ENCODE data around the gene WDR37. TPM values are rescaled to one million over a fixed set of nuclear protein-coding genes. Genes with fewer than 3 reads are reported as not detected.
A peak's percentile ranks its signal among the peaks of the same experiment; 100 is the strongest.

WDR37 gene
- polyA plus RNA-seq, 1 experiment, result 16.0 TPM

DNA sequence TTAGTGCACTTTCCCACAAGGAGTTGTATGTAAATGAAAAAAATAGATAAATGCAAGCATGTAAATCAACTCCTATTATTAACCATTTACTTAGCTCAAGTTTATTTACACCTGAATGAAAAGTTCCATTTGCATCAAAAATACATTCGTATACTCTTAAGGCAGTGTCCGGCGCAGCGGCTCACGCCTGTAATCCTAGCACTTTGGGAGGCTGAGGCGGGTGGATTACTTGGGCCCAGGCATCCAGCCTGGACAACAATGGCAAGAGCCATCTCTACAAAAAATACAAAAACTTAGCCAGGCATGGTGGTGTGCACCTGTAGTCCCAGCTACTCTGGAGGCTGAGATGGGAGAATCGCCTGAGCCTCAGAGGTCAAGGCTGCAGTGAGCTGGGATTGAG, 26.3 kb upstream of the WDR37 start:
- Histone ChIP-seq H3K4me3 (ENCODE audit: low read depth, low read length) (no peak overlapping the region), H3K27me3 (ENCODE audit: control insufficient read depth, insufficient read depth, low read length) (no peaks in the 10 kb centered on the region), H3K27ac (ENCODE audit: low read depth, low read length) (no peak overlapping the region), H3K9me3 (ENCODE audit: control insufficient read depth, insufficient read depth, low read length) (no peaks in the 10 kb centered on the region)
- TF ChIP-seq, protein P1, sequence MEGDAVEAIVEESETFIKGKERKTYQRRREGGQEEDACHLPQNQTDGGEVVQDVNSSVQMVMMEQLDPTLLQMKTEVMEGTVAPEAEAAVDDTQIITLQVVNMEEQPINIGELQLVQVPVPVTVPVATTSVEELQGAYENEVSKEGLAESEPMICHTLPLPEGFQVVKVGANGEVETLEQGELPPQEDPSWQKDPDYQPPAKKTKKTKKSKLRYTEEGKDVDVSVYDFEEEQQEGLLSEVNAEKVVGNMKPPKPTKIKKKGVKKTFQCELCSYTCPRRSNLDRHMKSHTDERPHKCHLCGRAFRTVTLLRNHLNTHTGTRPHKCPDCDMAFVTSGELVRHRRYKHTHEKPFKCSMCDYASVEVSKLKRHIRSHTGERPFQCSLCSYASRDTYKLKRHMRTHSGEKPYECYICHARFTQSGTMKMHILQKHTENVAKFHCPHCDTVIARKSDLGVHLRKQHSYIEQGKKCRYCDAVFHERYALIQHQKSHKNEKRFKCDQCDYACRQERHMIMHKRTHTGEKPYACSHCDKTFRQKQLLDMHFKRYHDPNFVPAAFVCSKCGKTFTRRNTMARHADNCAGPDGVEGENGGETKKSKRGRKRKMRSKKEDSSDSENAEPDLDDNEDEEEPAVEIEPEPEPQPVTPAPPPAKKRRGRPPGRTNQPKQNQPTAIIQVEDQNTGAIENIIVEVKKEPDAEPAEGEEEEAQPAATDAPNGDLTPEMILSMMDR (IDR thresholded peaks at IDR 0.05; ENCODE audit: low read depth, low read length), result no peak
- DNase-seq (ENCODE audit: low read depth, low spot score), result no peak
- ChIA-PET POLR2A (no interaction called here), CTCF (no interaction called here)

DNA sequence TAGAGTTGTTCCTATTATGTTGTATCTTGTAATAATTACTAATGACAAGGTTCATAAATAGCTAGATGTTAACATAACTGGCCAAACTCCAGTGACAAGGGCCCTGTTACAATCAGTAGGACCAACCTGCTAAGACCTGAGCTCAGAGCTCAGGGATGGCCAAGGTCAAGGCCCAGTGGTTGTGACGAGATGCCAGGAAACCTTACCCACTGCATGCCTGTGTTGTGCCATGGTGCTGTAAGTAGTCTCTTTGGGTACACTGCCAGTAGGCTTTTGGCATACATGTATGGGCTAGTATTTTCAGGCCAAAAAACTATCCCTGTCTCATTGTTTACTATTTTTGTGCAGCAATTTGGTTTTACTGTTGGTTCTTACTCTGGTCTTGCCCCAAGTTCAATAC, 22.6 kb upstream of the WDR37 start:
- no peaks in the 10 kb centered on the region for H3K9me3 ChIP-seq (ENCODE audit: control insufficient read depth, insufficient read depth, low read length)
- no peak overlapping the region for H3K4me3 ChIP-seq (ENCODE audit: low read depth, low read length)
- TF ChIP-seq, protein P1 (IDR thresholded peaks at IDR 0.05; ENCODE audit: low read depth, low read length), result no peak
- POLR2A ChIA-PET, result no interaction called here
- no peak overlapping the region for H3K27ac ChIP-seq (ENCODE audit: low read depth, low read length)
- CTCF ChIA-PET, result no interaction called here
- no peaks in the 10 kb centered on the region for H3K27me3 ChIP-seq (ENCODE audit: control insufficient read depth, insufficient read depth, low read length)
- DNase-seq (ENCODE audit: low read depth, low spot score), result no peak

DNA sequence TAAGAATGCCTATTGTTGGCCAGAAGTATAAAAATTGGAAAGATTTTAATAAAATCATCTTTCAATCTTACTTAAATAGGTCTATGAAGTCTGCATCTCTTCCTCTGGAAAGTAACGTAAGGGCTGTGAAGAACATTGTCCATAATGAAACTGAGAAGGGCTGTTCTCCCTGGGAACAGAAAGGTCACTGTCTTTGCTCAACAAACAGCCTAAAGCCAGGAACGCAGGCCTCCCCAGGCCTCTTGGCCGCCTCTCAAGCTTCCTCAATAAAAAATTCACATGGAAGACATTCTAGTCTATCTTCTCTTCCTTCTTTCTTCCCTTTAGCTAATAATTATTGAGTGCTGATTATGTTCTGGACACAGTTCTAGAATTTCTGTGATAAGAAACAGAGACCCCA, 21.4 kb upstream of the WDR37 start:
- no peak for DNase-seq (ENCODE audit: low read depth, low spot score)
- Histone ChIP-seq H3K27me3 (ENCODE audit: control insufficient read depth, insufficient read depth, low read length) (no peaks in the 10 kb centered on the region), H3K27ac (ENCODE audit: low read depth, low read length) (no peak overlapping the region), H3K4me3 (ENCODE audit: low read depth, low read length) (no peak overlapping the region), H3K9me3 (ENCODE audit: control insufficient read depth, insufficient read depth, low read length) (no peaks in the 10 kb centered on the region)
- ChIA-PET POLR2A (interaction anchor here (2.8 kb wide), 1 partner anchor 14 kb away, joined by 10 read pairs; the partner anchor contains the start of gene IDI1), CTCF (no interaction called here)
- TF ChIP-seq, protein P1 (IDR thresholded peaks at IDR 0.05; ENCODE audit: low read depth, low read length), result no peak

DNA sequence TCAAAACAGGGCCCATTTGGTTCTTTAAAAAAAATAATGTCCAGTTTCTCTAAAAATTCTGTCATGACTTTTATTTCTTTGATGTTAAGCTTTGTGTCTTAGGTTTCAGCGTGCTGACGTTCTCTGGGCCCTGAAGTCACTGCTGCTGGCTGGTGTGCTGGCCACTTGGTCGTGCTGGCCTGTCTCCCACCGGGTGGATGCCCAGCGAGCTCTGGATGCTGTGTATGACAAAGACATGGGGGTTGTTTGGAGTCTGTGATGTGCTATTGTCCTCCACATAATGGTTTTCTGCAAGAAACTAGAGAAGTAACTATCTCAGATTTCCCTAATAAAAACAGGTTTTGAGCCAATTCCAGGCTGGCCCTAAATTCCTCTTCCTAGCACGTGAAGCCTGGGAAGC, 21.0 kb upstream of the WDR37 start:
- TF ChIP-seq, protein P1 (IDR thresholded peaks at IDR 0.05; ENCODE audit: low read depth, low read length), result no peak
- Histone ChIP-seq H3K4me3 (ENCODE audit: low read depth, low read length) (no peak overlapping the region), H3K27ac (ENCODE audit: low read depth, low read length) (no peak overlapping the region), H3K27me3 (ENCODE audit: control insufficient read depth, insufficient read depth, low read length) (no peaks in the 10 kb centered on the region), H3K9me3 (ENCODE audit: control insufficient read depth, insufficient read depth, low read length) (no peaks in the 10 kb centered on the region)
- CTCF ChIA-PET, result no interaction called here
- POLR2A ChIA-PET, result interaction anchor here (2.8 kb wide), 1 partner anchor 14 kb away, joined by 10 read pairs; the partner anchor contains the start of gene IDI1
- DNase-seq (ENCODE audit: low read depth, low spot score), result no peak

DNA sequence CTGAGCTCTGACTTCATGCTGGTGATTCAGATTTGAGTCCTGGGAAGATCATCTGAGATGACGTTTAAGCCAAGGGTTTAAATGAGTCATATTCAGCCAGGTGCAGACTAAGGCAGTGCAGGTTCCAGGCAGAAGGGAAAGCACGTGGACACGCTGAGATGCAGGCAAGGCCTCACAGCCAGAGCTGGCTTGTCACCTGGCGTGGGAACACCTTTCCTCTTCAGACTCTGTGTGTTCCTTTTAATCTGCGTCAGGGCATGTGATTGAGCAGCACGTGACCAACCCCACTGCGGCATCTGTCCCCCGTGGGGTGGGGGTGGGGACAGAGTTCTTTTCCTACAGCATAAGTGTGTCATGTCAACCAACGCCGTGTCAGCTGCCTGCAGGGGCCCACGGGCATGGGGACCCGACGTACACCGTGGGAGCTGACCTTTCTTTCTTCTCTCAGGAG, 19.8 kb upstream of the WDR37 start:
- Histone ChIP-seq H3K27me3 (ENCODE audit: control insufficient read depth, insufficient read depth, low read length) (no peaks in the 10 kb centered on the region), H3K4me3 (ENCODE audit: low read depth, low read length) (no peak overlapping the region), H3K9me3 (ENCODE audit: control insufficient read depth, insufficient read depth, low read length) (no peaks in the 10 kb centered on the region), H3K27ac (ENCODE audit: low read depth, low read length) (peak overlapping the region; percentile 31)
- TF ChIP-seq, protein P1 (IDR thresholded peaks at IDR 0.05; ENCODE audit: low read depth, low read length), result no peak
- CTCF ChIA-PET, result no interaction called here
- DNase-seq (ENCODE audit: low read depth, low spot score), result peak; percentile 51
- POLR2A ChIA-PET, result interaction anchor here (0.7 to 2.8 kb wide), 2 partner anchors 13 to 421 kb away, joined by 5 to 10 read pairs; partner anchors contain the start of gene IDI1
